ENCODE data around the gene FAM221A. TPM values are rescaled to one million over a fixed set of nuclear protein-coding genes. Genes with fewer than 3 reads are reported as not detected.

The FAM221A gene
- total RNA-seq, 2 experiments from 2014 or later: 7.3 to 9.2 TPM

DNA sequence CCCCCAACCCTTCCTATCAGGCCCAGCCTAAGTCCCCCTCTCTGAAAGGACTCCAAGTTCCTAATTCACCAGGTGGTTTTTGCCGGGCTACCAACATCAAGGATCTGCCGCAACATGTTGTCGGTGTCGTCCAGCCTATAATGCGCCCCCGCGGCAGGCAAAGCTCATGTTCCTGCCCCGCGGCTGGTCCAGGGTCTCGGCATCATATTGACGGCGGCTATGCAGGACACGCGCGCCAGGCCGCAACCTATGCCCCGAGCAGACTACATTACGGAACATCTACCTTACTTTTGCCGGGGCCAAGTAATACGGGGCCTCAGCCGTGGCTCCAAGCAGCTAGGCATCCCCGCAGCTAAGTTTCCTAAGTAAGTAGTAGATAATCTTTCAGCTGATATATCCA lies 24.6 kb upstream of the FAM221A start:
- Histone ChIP-seq H3K4me2 (ENCODE audit: low read length) (no peak overlapping the region), H3K79me2 (ENCODE audit: insufficient read depth, low read depth, low read length) (no peaks in the 10 kb centered on the region), H3K9me2 (ENCODE audit: insufficient read depth, low read length) (no peaks in the 10 kb centered on the region), H3K36me3 (ENCODE audit: insufficient read depth, low read length) (no peaks in the 10 kb centered on the region), H4K20me1 (ENCODE audit: insufficient read depth, low read length) (no peaks in the 10 kb centered on the region), H3K4me3 (ENCODE audit: low read depth, low read length, poor library complexity, severe bottlenecking) (no peak overlapping the region), H3K9me3 (ENCODE audit: low read length) (peaks cover 9% of the 10 kb centered on the region), H3K4me1 (ENCODE audit: insufficient read depth, low read length, poor library complexity, severe bottlenecking) (no peaks in the 10 kb centered on the region), H2AFZ (ENCODE audit: low read length) (no peak overlapping the region), H3K27ac (ENCODE audit: low read depth, low read length, poor library complexity, severe bottlenecking) (no peak overlapping the region)
- ChIA-PET CTCF (ENCODE audit: unreplicated experiment) (no interaction called here), POLR2A (interaction anchor here (0.7 kb wide), 1 partner anchor 162 kb away, joined by 4 read pairs; no protein-coding TSS in a partner anchor)
- no TSS peak for BruUV-seq (replicated peaks)
- intact Hi-C loops (cut with micrococcal nuclease; ENCODE audit: unreplicated experiment): no loop called here
- TF ChIP-seq, protein P1, sequence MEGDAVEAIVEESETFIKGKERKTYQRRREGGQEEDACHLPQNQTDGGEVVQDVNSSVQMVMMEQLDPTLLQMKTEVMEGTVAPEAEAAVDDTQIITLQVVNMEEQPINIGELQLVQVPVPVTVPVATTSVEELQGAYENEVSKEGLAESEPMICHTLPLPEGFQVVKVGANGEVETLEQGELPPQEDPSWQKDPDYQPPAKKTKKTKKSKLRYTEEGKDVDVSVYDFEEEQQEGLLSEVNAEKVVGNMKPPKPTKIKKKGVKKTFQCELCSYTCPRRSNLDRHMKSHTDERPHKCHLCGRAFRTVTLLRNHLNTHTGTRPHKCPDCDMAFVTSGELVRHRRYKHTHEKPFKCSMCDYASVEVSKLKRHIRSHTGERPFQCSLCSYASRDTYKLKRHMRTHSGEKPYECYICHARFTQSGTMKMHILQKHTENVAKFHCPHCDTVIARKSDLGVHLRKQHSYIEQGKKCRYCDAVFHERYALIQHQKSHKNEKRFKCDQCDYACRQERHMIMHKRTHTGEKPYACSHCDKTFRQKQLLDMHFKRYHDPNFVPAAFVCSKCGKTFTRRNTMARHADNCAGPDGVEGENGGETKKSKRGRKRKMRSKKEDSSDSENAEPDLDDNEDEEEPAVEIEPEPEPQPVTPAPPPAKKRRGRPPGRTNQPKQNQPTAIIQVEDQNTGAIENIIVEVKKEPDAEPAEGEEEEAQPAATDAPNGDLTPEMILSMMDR (conservative IDR thresholded peaks at IDR 0.05; ENCODE audit: low read length): no peak
- no peak for TF ChIP-seq EZH2phosphoT487 (IDR thresholded peaks at IDR 0.05; ENCODE audit: borderline replicate concordance, low read depth, low read length)
- DNase-seq (ENCODE audit: low spot score): no peak

DNA sequence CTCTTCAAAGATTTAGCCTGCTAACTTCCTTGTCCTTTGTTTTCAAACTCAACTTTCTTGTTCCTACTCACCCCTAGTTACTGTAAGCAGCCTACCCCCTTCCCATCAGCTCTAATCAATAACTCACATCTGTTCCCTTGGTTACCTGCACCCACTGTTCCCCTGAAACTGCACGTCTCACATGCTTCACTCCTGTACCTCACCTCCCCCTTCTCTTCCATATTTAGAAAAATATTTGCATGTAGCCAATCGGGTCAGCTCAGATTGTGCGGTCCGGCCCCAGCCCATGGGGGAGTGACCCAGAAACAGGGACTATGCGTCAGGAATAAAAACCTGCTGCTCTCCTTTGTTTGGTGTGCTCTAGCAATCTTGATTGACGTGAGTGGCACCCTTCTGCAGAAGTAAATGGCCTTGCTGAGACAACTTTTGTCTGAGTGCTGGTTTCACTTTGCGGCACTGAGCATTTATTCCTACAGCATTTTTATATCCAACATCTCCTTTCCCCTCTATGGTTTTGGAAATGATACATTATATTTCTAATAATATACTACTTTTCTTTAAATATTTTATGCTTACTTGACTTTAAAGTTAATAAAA lies 21.1 kb upstream of the FAM221A start:
- Histone ChIP-seq H4K20me1 (ENCODE audit: insufficient read depth, low read length) (no peaks in the 10 kb centered on the region), H3K79me2 (ENCODE audit: insufficient read depth, low read depth, low read length) (no peaks in the 10 kb centered on the region), H2AFZ (ENCODE audit: low read length) (no peak overlapping the region), H3K9me3 (ENCODE audit: low read length) (peaks cover 6% of the 10 kb centered on the region), H3K27ac (ENCODE audit: low read depth, low read length, poor library complexity, severe bottlenecking) (no peak overlapping the region), H3K9me2 (ENCODE audit: insufficient read depth, low read length) (no peaks in the 10 kb centered on the region), H3K4me1 (ENCODE audit: insufficient read depth, low read length, poor library complexity, severe bottlenecking) (no peaks in the 10 kb centered on the region), H3K4me3 (ENCODE audit: low read depth, low read length, poor library complexity, severe bottlenecking) (no peak overlapping the region), H3K4me2 (ENCODE audit: low read length) (no peak overlapping the region), H3K36me3 (ENCODE audit: insufficient read depth, low read length) (no peaks in the 10 kb centered on the region)
- no peak for DNase-seq (ENCODE audit: low spot score)
- BruUV-seq (replicated peaks): no TSS peak
- TF ChIP-seq EZH2phosphoT487 (IDR thresholded peaks at IDR 0.05; ENCODE audit: borderline replicate concordance, low read depth, low read length): no peak
- TF ChIP-seq, protein P1 (conservative IDR thresholded peaks at IDR 0.05; ENCODE audit: low read length): no peak
- POLR2A ChIA-PET: interaction anchor here (0.6 to 1.5 kb wide), 5 partner anchors 10 to 804 kb away, joined by 3 to 4 read pairs (median 3); no protein-coding TSS in a partner anchor
- CTCF ChIA-PET (ENCODE audit: unreplicated experiment): no interaction called here
- intact Hi-C loops (cut with micrococcal nuclease; ENCODE audit: unreplicated experiment): no loop called here

DNA sequence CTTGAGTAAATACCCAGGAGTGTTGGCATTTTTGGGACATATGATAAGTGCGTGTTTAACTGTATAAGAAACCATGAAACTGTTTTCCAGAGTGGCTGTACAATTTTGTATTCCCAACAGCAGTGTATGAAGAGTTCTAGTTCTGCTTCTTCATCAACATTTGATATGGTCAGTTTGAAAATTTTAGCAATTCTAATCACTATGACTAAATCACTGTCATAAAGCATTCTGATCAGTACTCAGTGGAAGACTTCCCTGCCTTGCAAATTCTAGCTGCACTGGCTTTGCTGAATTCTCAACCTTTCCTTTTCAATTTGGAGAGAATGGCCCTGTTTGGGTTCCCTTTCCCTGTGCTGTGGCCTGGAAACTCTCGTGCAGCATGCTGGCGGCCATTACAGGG lies 18.6 kb upstream of the FAM221A start:
- POLR2A ChIA-PET: no interaction called here
- Histone ChIP-seq H3K27ac (ENCODE audit: low read depth, low read length, poor library complexity, severe bottlenecking) (no peak overlapping the region), H3K36me3 (ENCODE audit: insufficient read depth, low read length) (no peaks in the 10 kb centered on the region), H3K4me3 (ENCODE audit: low read depth, low read length, poor library complexity, severe bottlenecking) (no peak overlapping the region), H3K9me3 (ENCODE audit: low read length) (0 out of 2 replicates have a peak, but pooled peaks cover 3% of the 10 kb centered on the region), H3K4me1 (ENCODE audit: insufficient read depth, low read length, poor library complexity, severe bottlenecking) (no peaks in the 10 kb centered on the region), H4K20me1 (ENCODE audit: insufficient read depth, low read length) (no peaks in the 10 kb centered on the region), H2AFZ (ENCODE audit: low read length) (no peak overlapping the region), H3K4me2 (ENCODE audit: low read length) (no peak overlapping the region), H3K79me2 (ENCODE audit: insufficient read depth, low read depth, low read length) (no peaks in the 10 kb centered on the region), H3K9me2 (ENCODE audit: insufficient read depth, low read length) (no peaks in the 10 kb centered on the region)
- DNase-seq (ENCODE audit: low spot score): no peak
- no peak for TF ChIP-seq EZH2phosphoT487 (IDR thresholded peaks at IDR 0.05; ENCODE audit: borderline replicate concordance, low read depth, low read length)
- TF ChIP-seq, protein P1 (conservative IDR thresholded peaks at IDR 0.05; ENCODE audit: low read length): no peak
- intact Hi-C loops (cut with micrococcal nuclease; ENCODE audit: unreplicated experiment): no loop called here
- CTCF ChIA-PET (ENCODE audit: unreplicated experiment): no interaction called here
- no TSS peak for BruUV-seq (replicated peaks)
